HCT116 (cell line): Measurements from ENCODE around the gene ICAM2. TPM values are rescaled to one million over a fixed set of nuclear protein-coding genes. Genes with fewer than 3 reads are reported as not detected.

ENCODE experiments used
- ATAC-seq: fragments of 200-7000 bp; cut with Tn5 transposase; 2 replicates; pipeline ENCODE4 v1.9.1; 2020; ENCODE audit warnings: mild to moderate bottlenecking, moderate library complexity
- BruUV-seq: library from RNA; stranded (reverse); fragments of 400-500 nt; replicated peaks from 2 replicates; lab custom pipeline; 2021; lab: Mats Ljungman, UMichigan
- CTCF ChIA-PET: fragments of 300-600 bp; sonication (Branson Sonifier 250); formaldehyde crosslinking; loops from one replicate; lab custom pipeline; 2021; ENCODE audit warnings: antibody characterized with exemption; lab: Charles Lee
- POLR2A ChIA-PET: fragments of 300-600, 350-600 bp; sonication (Branson Sonifier 250); formaldehyde crosslinking; loops from one replicate; lab custom pipeline; 2021; ENCODE audit warnings: antibody characterized with exemption; lab: Charles Lee
- RAD21 ChIA-PET, 2 experiments: fragments of 300-600 bp; sonication (Branson Sonifier 250); formaldehyde crosslinking; loops; one replicate each; lab custom pipeline; 2023; ENCODE audit warnings: low total read pairs in 2 of 2; ENCODE audit not compliant: uncharacterized antibody in 2 of 2, unreplicated experiment in 2 of 2, low non-redundant PET in 1 of 2; lab: Charles Lee
- DNase-seq: peaks from one replicate; pipeline ENCODE4 v3.0.0-alpha.2; 2010; ENCODE audit warnings: low read depth, low spot score
- H2AFZ ChIP-seq: fragments of 200-600 bp; shearing (Covaris generic), sonication (generic); 2 replicates; pipeline ENCODE4 v1.6.1; 2017; ENCODE audit warnings: low read depth, mixed run types, mixed read lengths, antibody characterized with exemption, low read length; ENCODE audit not compliant: poor library complexity, severe bottlenecking
- H3K27ac ChIP-seq: 2 replicates; pipeline ENCODE4 v1.5.1; 2012; ENCODE audit warnings: low read depth, low read length
- H3K27me3 ChIP-seq: fragments of 200-600 bp; sonication (generic); 2 replicates; pipeline ENCODE4 v1.6.1; 2016; ENCODE audit warnings: mixed run types, low read length, mixed read lengths; ENCODE audit not compliant: insufficient read depth
- H3K36me3 ChIP-seq, 2 experiments: fragments of 200-500 bp in 1 of 2; fragments of 200-600 bp in 1 of 2; sonication (Bioruptor generic) in 1 of 2; sonication (generic) in 1 of 2; 2 replicates each; pipeline versions ENCODE4 v1.5.1 to v1.6.1; 2014 to 2016; ENCODE audit warnings: low read length in 2 of 2, inconsistent platforms in 1 of 2, mixed read lengths in 1 of 2, mixed run types in 1 of 2; ENCODE audit not compliant: insufficient read depth in 2 of 2, control insufficient read depth in 1 of 2
- H3K4me1 ChIP-seq, 2 experiments: fragments of 200-600 bp in 1 of 2; sonication (generic) in 1 of 2; 2 replicates each; pipeline versions ENCODE4 v1.5.1 to v1.6.1; 2012 to 2017; ENCODE audit warnings: low read length in 2 of 2, inconsistent platforms in 1 of 2, mild to moderate bottlenecking in 1 of 2, mixed read lengths in 1 of 2, mixed run types in 1 of 2, moderate library complexity in 1 of 2; ENCODE audit not compliant: insufficient read depth in 2 of 2, control insufficient read depth in 1 of 2
- H3K4me2 ChIP-seq: fragments of 200-600 bp; sonication (generic); 2 replicates; pipeline ENCODE4 v1.6.1; 2017; ENCODE audit warnings: mixed run types, low read length, mixed read lengths
- H3K4me3 ChIP-seq, 2 experiments: fragments of 200-600 bp in 1 of 2; sonication (generic) in 1 of 2; replicated peaks in 1 of 2; 2 replicates each; pipeline ENCODE4 v1.5.1; 2011 to 2016; ENCODE audit warnings: low read length in 2 of 2, control low read depth in 1 of 2, low read depth in 1 of 2, mild to moderate bottlenecking in 1 of 2, mixed read lengths in 1 of 2, mixed run types in 1 of 2
- H3K79me2 ChIP-seq: fragments of 200-600 bp; sonication (generic); 2 replicates; pipeline ENCODE4 v1.6.1; 2017; ENCODE audit warnings: mild to moderate bottlenecking, mixed run types, low read length, moderate library complexity, mixed read lengths; ENCODE audit not compliant: insufficient read depth
- H3K9ac ChIP-seq: fragments of 200-600 bp; sonication (generic); 2 replicates; pipeline ENCODE4 v1.6.1; 2016; ENCODE audit warnings: low read length, mixed read lengths
- H3K9me2 ChIP-seq: fragments of 200-600 bp; sonication (generic), shearing (Covaris generic); 2 replicates; pipeline ENCODE4 v1.6.1; 2017; ENCODE audit warnings: mixed run types, mild to moderate bottlenecking, moderate library complexity; ENCODE audit not compliant: insufficient read depth
- H3K9me3 ChIP-seq, 2 experiments: fragments of 200-500 bp in 1 of 2; fragments of 200-600 bp in 1 of 2; sonication (Bioruptor generic) in 1 of 2; sonication (generic) in 1 of 2; 2 replicates each; pipeline ENCODE4 v1.6.1; 2014 to 2017; ENCODE audit warnings: low read length in 2 of 2, mixed read lengths in 2 of 2, inconsistent platforms in 1 of 2, low read depth in 1 of 2, mild to moderate bottlenecking in 1 of 2, mixed run types in 1 of 2, moderate library complexity in 1 of 2; ENCODE audit not compliant: control insufficient read depth in 1 of 2, insufficient read depth in 1 of 2
- H4K20me1 ChIP-seq: fragments of 200-600 bp; sonication (generic), shearing (Covaris generic); 2 replicates; pipeline ENCODE4 v1.6.1; 2017; ENCODE audit warnings: mixed run types, mild to moderate bottlenecking, moderate library complexity; ENCODE audit not compliant: insufficient read depth
- ATF3 ChIP-seq: IDR thresholded peaks from 2 replicates; pipeline ENCODE4 v1.6.1; 2012
- EGR1 ChIP-seq: IDR thresholded peaks from 2 replicates; pipeline ENCODE4 v1.6.1; 2012; ENCODE audit warnings: low read depth
- ELF1 ChIP-seq: IDR thresholded peaks from 2 replicates; pipeline ENCODE4 v1.6.1; 2012; ENCODE audit warnings: low read depth, borderline replicate concordance
- EZH2 ChIP-seq: fragments of 200-600 bp; sonication (generic); IDR thresholded peaks from 2 replicates; pipeline ENCODE4 v1.6.1; 2017; ENCODE audit warnings: antibody characterized with exemption, mixed run types
- EZH2phosphoT487 ChIP-seq: fragments of 200-600 bp; IDR thresholded peaks from 2 replicates; pipeline ENCODE4 v1.6.1; 2018; ENCODE audit warnings: antibody characterized with exemption, borderline replicate concordance
- JUND ChIP-seq: IDR thresholded peaks from 2 replicates; pipeline ENCODE4 v1.6.1; 2012
- POLR2A ChIP-seq: IDR thresholded peaks from 2 replicates; pipeline ENCODE4 v1.7.0; 2011; ENCODE audit warnings: borderline replicate concordance; ENCODE audit not compliant: insufficient read depth, insufficient read length; ENCODE audit errors: extremely low read depth
- POLR2AphosphoS5 ChIP-seq: IDR thresholded peaks from 2 replicates; pipeline ENCODE4 v1.6.1; 2011; ENCODE audit warnings: mild to moderate bottlenecking, low read depth, low read length, moderate library complexity
- RAD21 ChIP-seq: IDR thresholded peaks from 2 replicates; pipeline ENCODE4 v1.6.1; 2012; ENCODE audit warnings: low read depth, mild to moderate bottlenecking
- SIN3A ChIP-seq: IDR thresholded peaks from 2 replicates; pipeline ENCODE4 v1.6.1; 2012; ENCODE audit warnings: low read depth
- SP1 ChIP-seq: IDR thresholded peaks from 2 replicates; pipeline ENCODE4 v1.6.1; 2012; ENCODE audit warnings: low read depth
- SRF ChIP-seq: IDR thresholded peaks from 2 replicates; pipeline ENCODE4 v1.6.1; 2012; ENCODE audit warnings: low read depth
- ZBTB33 ChIP-seq: IDR thresholded peaks from 2 replicates; pipeline ENCODE4 v1.6.1; 2011; ENCODE audit warnings: mild to moderate bottlenecking, low read length, moderate library complexity; ENCODE audit not compliant: insufficient replicate concordance; ENCODE audit errors: extremely low read depth
- ZNF274 ChIP-seq: fragments of 200-500 bp; sonication (Bioruptor generic); IDR thresholded peaks from 2 replicates; pipeline ENCODE4 v1.6.1; 2014; ENCODE audit warnings: mild to moderate bottlenecking, low read depth, low read length, inconsistent platforms
- intact Hi-C: fragments of 100-400 bp; cut with micrococcal nuclease; formaldehyde crosslinking; loops from 2 replicates; pipeline ENCODE4 v1.10.0; 2022
- total RNA-seq: library from RNA; stranded (reverse); gene quantifications from one replicate; pipeline ENCODE4 v1.2.1, GENCODE V29; 2021; ENCODE audit not compliant: unreplicated experiment
- TF ChIP-seq, protein P1 (sequence below): IDR thresholded peaks from 2 replicates; pipeline ENCODE4 v1.6.1; 2012; ENCODE audit warnings: low read depth

ICAM2 gene
- total RNA-seq, 1 experiment from 2014 or later: 0.61 TPM

GRCh38 chr17:64004218-64004770 lies 16.1 kb downstream of the ICAM2 start:
- Histone ChIP-seq H3K9me2 (no peaks in the 10 kb centered on the region), H3K9ac (no peak overlapping the region), H3K36me3 (no peaks in the 10 kb centered on the region), H3K79me2 (no peaks in the 10 kb centered on the region), H4K20me1 (no peaks in the 10 kb centered on the region), H2AFZ (no peak overlapping the region), H3K4me2 (no peak overlapping the region), H3K4me3 (no peak overlapping the region), H3K4me1 (peaks cover 14 to 36% of the 10 kb centered on the region in 2 experiments), H3K9me3 (no peaks in the 10 kb centered on the region), H3K27me3 (no peaks in the 10 kb centered on the region), H3K27ac (no peak overlapping the region)
- DNase-seq (no peak), ATAC-seq (no peak)
- ChIA-PET CTCF (interaction anchor here (3.1 kb wide), 1 partner anchor 22 kb away, joined by 18 read pairs; no protein-coding TSS in a partner anchor), POLR2A (no interaction called here), RAD21 (no interaction called here)
- intact Hi-C loops: no loop called here
- BruUV-seq: no TSS peak
- TF ChIP-seq ZBTB33 (no peak), ELF1 (no peak), JUND (no peak), SRF (no peak), SIN3A (no peak), EGR1 (no peak), EZH2 (no peak), EZH2phosphoT487 (no peak), SP1 (no peak), ZNF274 (no peak), POLR2A (no peak), POLR2AphosphoS5 (no peak), ATF3 (no peak), RAD21 (no peak)
- TF ChIP-seq, protein P1, sequence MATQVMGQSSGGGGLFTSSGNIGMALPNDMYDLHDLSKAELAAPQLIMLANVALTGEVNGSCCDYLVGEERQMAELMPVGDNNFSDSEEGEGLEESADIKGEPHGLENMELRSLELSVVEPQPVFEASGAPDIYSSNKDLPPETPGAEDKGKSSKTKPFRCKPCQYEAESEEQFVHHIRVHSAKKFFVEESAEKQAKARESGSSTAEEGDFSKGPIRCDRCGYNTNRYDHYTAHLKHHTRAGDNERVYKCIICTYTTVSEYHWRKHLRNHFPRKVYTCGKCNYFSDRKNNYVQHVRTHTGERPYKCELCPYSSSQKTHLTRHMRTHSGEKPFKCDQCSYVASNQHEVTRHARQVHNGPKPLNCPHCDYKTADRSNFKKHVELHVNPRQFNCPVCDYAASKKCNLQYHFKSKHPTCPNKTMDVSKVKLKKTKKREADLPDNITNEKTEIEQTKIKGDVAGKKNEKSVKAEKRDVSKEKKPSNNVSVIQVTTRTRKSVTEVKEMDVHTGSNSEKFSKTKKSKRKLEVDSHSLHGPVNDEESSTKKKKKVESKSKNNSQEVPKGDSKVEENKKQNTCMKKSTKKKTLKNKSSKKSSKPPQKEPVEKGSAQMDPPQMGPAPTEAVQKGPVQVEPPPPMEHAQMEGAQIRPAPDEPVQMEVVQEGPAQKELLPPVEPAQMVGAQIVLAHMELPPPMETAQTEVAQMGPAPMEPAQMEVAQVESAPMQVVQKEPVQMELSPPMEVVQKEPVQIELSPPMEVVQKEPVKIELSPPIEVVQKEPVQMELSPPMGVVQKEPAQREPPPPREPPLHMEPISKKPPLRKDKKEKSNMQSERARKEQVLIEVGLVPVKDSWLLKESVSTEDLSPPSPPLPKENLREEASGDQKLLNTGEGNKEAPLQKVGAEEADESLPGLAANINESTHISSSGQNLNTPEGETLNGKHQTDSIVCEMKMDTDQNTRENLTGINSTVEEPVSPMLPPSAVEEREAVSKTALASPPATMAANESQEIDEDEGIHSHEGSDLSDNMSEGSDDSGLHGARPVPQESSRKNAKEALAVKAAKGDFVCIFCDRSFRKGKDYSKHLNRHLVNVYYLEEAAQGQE: no peak
